ELF-1 (cell line): ENCODE data around the gene TUBGCP5.

Experiments used
- DNase-seq: peaks from one replicate; pipeline ENCODE4 v3.0.0-alpha.2; 2016; ENCODE audit warnings: low read depth, low spot score

TUBGCP5 gene

DNA sequence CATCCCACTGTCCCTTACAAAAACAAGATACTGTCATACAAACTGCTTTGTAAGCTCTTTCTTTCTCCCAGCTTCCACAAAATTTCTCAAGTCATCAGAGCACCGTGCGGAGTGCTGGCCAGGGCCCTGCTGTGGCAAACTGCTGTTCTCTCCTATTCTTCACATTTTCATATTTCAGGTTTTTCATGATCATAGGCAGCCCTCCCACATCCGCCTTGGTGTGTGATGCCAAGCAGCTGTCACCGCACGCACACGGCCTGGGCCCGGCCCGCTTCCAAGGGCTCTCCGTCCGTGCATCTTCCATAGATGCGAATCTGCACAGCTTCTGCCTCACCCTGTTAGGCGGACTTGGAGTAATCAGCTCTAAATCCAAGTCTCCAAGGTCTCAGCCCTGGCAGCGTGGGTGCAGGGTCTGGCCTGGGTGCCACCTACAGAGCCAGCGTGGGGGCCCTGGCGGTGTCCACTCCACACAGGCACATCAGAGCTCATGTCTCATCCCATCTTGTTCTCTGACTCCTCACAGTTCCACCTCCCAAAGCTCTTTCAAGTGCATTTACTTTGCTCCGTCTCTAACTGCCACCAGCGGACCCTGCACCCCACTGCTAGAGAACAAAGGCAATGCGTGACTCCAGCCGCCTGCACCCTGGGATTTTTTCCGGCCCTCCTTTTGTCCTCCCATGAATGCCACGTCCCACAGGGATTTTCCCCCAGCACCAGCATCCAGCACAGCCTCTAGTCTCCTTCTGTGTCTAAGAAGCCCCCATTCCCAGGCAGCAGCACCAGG lies 86.4 kb downstream of the TUBGCP5 start:
- peak; percentile 26 for DNase-seq

DNA sequence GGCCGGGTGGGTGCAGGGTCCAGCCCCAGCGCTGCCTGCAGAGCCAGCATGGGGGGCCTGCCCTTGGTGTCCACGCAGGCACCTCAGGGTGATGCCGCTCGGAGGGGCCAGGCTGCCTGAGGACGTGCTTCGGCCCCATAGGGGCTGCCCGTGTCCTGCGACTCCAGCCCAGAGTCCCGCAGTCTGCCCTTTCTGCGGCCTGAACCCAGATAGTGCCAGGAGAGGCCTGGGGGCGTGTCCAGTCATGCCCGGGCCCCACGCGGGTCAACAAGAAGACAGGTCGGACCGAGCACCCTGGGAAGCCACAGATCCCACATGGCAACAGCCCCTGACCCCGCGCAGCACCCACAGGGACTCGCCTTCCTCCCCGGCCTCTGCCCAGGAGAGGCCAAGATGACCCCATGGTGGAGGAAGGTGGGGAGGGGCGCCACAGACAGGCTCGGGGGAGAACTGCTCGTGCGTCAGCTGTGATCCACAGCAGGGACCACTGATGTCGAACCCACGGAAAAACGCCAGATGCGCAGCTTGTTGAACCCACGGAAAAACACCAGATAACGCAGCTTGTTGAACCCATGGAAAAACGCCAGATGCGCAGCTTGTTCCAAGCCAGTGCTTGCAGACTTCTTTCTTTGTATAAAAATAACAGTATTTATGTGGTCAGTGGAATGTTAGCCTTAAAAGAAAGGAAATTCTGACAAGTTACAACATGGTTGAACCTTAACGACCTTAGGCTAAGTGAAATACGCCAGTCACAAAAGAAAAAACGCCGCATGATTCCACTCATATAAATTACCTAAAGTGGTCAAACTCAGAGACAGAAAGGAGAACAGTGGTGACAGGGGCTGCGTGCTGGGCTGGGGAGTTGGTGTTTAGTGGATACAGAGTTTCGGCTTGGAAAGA lies 87.7 kb downstream of the TUBGCP5 start:
- no peak for DNase-seq

DNA sequence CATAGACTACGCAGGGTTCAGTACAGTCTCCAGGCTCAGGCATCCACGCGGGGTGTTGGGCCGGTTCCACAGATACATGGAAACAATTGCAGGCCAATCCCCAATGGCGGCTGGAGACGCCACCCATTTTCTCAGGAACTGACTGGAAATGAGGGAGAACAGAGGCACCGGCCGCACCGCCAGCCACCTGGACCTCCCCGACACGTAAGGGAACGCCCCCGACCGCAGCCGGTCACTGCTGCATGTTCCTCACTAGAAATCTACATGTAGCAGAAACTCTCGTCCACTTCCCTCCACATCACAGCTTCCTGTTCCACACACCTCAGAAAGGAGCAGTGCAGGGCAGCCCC lies 88.4 kb downstream of the TUBGCP5 start:
- DNase-seq = no peak

DNA sequence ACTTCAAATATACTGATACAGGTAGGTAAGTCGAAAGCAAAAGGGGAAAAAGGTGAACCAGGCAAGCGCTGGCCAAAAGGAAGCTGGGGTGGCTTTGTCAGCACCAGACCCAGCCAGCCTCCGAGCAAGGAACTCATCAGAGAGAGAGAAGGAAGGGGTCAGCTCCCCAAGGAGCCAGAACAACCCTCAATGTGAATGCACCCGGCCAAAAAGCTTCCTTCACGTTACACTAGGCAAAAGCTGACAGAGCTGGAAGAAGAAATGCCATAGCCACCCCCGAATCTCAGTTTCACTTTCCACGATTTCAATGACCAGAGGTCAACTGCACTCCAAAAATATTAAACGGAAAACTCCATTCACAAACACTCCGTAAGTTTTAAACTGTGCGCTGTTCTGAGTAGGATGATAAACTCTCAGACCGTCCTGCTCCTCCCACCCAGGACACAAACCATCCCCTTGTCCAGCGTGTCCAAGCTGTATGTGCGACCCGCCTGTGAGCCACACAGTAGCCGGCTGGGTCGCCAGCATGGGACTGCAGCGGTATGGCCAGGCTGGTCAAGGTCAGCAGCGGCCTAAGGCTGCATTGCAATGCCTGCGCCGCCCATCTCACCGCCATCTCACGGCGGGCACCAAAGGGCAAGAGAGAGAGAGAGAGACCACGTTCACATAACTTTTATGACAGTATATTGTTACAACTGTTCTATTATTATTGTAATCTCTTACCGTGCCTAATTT lies 88.9 kb downstream of the TUBGCP5 start:
- no peak for DNase-seq
